SK-N-MC (cell line): ENCODE measurements around the gene MLC1.

Experiments
- DNase-seq: peaks from one replicate; pipeline ENCODE4 v3.0.0-alpha.2; 2011; ENCODE audit warnings: low read depth, low spot score
- H3K27ac ChIP-seq: fragments of 200-600 bp; sonication (generic); 2 replicates; pipeline ENCODE4 v1.5.1; 2016; ENCODE audit warnings: mixed run types
- H3K36me3 ChIP-seq: fragments of 200-600 bp; sonication (generic); 2 replicates; pipeline ENCODE4 v1.6.1; 2017; ENCODE audit warnings: antibody characterized with exemption, low read length, mixed read lengths; ENCODE audit not compliant: insufficient read depth
- H3K4me3 ChIP-seq: fragments of 200-600 bp; sonication (generic); 2 replicates; pipeline ENCODE4 v1.5.1; 2016
- H3K9ac ChIP-seq: fragments of 200-600 bp; sonication (generic); 2 replicates; pipeline ENCODE4 v1.8.0; 2017; ENCODE audit warnings: mixed run types, mixed read lengths; ENCODE audit not compliant: insufficient read length
- H3K9me3 ChIP-seq: fragments of 200-600 bp; sonication (generic); 2 replicates; pipeline ENCODE4 v1.6.1; 2017; ENCODE audit warnings: low read depth, mild to moderate bottlenecking, antibody characterized with exemption, low read length, moderate library complexity, mixed read lengths
- EZH2 ChIP-seq: fragments of 200-600 bp; sonication (generic); IDR thresholded peaks from one replicate; pipeline ENCODE4 v1.6.1; 2017; ENCODE audit warnings: antibody characterized with exemption
- FOXP2 ChIP-seq: optimal IDR thresholded peaks from 2 replicates; pipeline ENCODE3; 2011; ENCODE audit warnings: mild to moderate bottlenecking, moderate library complexity; ENCODE audit not compliant: insufficient read depth; ENCODE audit errors: extremely low read length, control extremely low read depth
- POLR2AphosphoS5 ChIP-seq: IDR thresholded peaks from 2 replicates; pipeline ENCODE4 v1.6.1; 2012; ENCODE audit warnings: mild to moderate bottlenecking, low read depth, low read length, borderline replicate concordance

Gene MLC1

DNA sequence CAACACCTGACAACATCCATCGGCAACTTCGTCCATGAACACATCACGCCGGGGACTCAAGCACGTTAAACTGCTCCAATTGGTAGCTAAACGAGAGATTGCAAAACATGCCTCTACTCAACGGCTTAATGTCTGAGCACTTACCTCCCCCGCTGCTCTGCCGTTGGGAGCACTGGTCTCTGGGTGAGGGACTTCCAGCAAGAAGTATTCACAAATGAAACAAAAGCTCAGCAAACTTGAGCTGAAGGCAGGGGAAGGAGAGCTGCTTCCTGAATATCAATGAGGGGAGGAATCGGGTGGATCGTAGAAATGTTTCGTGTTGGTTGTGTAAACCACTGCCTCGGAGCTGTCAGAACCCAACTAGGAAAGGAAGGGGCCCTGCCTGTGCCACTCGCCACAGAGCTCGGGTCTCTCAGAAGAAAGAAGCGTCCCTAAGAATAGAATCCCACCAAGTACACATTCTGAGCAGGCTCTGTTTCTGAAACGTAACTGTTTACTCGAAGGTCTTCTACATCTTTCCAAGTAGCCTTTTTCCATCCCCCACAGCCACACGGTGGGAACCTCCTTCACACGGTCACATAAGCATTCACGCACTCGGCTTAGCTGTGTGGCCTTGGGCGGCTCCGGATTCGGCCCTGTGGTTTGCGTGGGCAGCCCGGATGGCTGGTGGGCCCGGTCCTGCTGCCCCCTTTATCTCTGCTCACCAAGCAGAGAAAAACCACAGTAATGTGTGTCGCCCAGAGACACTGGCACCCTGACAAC is at the start of gene MLC1:
TSS of gene MLC1 (minus strand) at position 216 of the 762 bp plus-strand sequence. CDS start 524 bp downstream, outside the sequence.
- H3K27ac ChIP-seq = no peak within 1 kb of the TSS
- TF ChIP-seq EZH2 (no peak), POLR2AphosphoS5 (peak; percentile 77), FOXP2 (peak; percentile 48)
- no peak within 1 kb of the TSS for H3K4me3 ChIP-seq
- peak within 1 kb of the TSS; percentile 72 for H3K9ac ChIP-seq
- no peaks in the 10 kb centered on the region for H3K36me3 ChIP-seq
- DNase-seq = peak; percentile 82
- no peaks in the 10 kb centered on the region for H3K9me3 ChIP-seq

DNA sequence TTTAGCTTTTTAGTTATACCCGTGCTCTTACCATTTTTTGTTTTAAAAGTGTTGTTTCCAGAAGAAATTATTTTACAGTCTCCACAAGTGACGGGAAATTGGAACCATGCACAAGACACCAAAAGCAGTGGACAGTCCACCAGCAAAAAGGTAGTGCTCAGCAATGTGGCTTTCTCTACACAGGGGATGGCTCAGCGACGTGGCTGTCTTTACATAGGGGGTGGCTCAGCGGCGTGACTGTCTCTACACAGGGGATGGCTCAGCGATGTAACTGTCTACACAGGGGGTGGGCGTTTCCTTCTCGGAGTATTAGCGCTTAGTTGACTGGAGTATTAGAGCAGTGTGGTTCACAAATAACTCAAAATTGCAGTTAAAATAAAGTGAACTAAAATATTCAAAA is 49.3 kb upstream of the MLC1 start:
- no peak overlapping the region for H3K4me3 ChIP-seq
- H3K9ac ChIP-seq = no peak overlapping the region
- no peaks in the 10 kb centered on the region for H3K36me3 ChIP-seq
- TF ChIP-seq POLR2AphosphoS5 (no peak), FOXP2 (no peak), EZH2 (no peak)
- H3K9me3 ChIP-seq = no peaks in the 10 kb centered on the region
- no peak for DNase-seq
- H3K27ac ChIP-seq = no peak overlapping the region

DNA sequence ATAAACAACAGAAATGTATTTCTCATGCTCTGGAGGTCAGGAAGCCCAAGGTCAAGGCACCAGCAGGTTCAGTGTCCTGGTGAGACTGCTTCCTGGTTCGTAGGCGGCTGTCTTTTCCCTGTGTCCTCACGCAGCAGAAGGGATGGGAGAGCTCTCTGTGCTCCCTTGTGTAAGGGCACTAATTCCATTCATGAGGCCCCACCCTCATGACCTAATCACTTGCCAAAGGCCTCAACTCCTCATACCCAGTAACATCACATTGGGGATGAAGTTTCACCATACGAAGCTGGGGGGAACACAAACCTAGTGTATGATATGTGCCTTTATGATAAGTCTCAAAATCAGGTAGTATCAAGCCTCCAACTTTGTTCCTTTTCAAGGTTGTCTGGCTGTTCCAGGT is 46.7 kb upstream of the MLC1 start:
- DNase-seq = no peak
- H3K4me3 ChIP-seq = no peak overlapping the region
- H3K9ac ChIP-seq = no peak overlapping the region
- H3K27ac ChIP-seq = no peak overlapping the region
- H3K36me3 ChIP-seq = no peaks in the 10 kb centered on the region
- no peaks in the 10 kb centered on the region for H3K9me3 ChIP-seq
- TF ChIP-seq EZH2 = no peak

DNA sequence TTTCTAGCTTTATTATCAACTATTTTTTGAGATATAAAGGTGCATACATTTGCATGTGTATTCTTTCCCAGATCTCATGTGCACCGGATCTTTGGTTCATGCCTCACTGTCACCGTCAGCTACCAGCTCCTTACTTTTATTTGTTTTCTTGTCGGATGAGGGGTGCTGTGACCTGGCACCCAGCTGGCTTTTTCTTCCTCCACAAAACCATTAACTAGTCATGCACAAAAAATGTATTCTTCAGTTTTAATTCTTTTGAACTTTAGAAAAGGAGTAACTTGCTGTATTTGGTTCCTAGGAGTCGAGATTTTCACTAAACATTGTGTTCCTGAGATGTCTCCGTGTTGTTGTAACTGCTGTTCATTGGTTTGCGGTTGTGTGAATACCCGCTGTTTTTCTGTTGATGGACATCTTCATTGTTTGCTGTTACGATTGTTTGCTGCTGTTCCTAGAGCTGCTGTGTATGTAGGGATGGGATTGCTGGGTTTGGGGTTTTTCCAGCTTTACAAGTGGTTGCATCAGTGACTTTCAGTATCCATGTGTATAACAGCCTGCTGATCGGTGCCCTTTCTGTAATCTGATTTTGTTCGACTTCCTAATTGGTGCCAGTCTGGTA is 44.0 kb upstream of the MLC1 start:
- Histone ChIP-seq H3K27ac (0 out of 2 replicates have a peak overlapping the region, but pooled peaks have one; percentile 3), H3K36me3 (no peaks in the 10 kb centered on the region), H3K9me3 (no peaks in the 10 kb centered on the region), H3K9ac (no peak overlapping the region), H3K4me3 (no peak overlapping the region)
- DNase-seq = no peak
- no peak for TF ChIP-seq POLR2AphosphoS5
- TF ChIP-seq FOXP2 = no peak
- TF ChIP-seq EZH2 = no peak

DNA sequence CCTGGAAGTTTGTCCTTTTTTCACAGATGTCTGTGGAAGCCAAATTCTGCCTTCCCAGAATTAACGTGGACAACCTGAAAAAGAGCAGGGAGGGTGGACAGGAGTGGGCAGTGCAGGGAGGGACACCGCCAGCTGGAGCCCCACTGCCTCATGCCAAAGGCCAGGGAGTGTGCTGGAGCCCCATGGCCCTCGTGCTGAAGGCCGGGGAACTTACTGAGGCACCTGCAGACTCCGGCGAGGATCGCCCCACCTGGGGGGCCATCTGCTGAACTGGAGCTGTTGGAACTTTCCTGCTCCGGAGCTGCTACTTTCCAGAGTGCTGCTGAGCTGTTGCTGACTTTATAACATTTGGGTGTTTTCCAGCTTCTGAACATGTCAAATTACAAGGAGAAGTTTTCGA is 39.8 kb upstream of the MLC1 start:
- Histone ChIP-seq H3K27ac (no peak overlapping the region), H3K9me3 (no peaks in the 10 kb centered on the region), H3K4me3 (no peak overlapping the region), H3K9ac (no peak overlapping the region), H3K36me3 (no peaks in the 10 kb centered on the region)
- DNase-seq = no peak
- no peak for TF ChIP-seq FOXP2
- no peak for TF ChIP-seq POLR2AphosphoS5
- TF ChIP-seq EZH2 = no peak

DNA sequence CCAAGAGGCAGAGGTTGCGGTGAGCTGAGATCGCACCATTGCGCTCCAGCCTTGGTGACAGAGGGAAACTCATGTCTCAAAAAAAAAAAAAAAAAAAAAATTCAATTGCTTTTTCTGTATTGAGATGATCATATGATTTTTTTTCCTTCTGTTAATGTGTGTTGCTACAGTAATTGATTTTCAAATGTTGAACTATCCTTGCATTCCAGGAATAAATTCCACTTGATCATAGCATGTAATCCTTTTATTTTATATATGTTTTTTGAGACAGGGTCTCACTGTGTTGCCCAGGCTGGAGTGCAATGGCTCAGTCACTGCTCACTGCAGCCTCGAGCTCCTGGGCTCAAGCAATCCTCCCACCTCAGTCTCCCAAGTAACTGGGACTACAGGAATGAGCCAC is 37.9 kb upstream of the MLC1 start:
- TF ChIP-seq POLR2AphosphoS5 (no peak), FOXP2 (no peak), EZH2 (no peak)
- Histone ChIP-seq H3K9me3 (no peaks in the 10 kb centered on the region), H3K36me3 (no peaks in the 10 kb centered on the region), H3K9ac (no peak overlapping the region), H3K4me3 (no peak overlapping the region), H3K27ac (no peak overlapping the region)
- DNase-seq = no peak

DNA sequence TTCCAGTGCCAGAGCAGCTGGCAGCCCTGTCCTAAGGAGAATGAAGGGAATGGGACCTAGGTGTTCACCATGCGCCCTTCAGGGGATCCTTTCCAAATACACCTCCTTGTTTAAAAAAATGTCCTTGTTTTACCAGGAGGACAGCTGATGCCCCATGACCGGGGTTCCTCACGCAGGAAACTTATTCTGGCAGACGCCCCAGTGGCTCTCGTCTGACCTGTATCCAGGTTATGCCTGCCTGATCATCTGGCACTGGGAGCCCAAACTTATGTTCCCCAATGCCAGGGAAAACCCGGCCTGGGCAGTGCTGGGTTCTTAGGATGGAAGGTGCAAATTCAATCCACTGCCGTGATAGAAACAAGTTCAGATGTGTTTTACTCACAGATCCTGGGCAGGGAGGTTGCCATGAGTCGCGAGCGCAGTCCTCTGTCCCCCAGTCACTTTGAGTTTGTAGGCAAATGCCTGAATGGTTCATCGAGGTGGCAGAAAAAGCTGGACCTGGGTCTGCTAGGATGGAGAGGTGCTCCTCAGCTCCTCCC is 36.0 kb upstream of the MLC1 start:
- Histone ChIP-seq H3K9ac (no peak overlapping the region), H3K27ac (no peak overlapping the region), H3K4me3 (no peak overlapping the region), H3K36me3 (no peaks in the 10 kb centered on the region), H3K9me3 (no peaks in the 10 kb centered on the region)
- TF ChIP-seq POLR2AphosphoS5 (no peak), FOXP2 (no peak), EZH2 (no peak)
- no peak for DNase-seq

DNA sequence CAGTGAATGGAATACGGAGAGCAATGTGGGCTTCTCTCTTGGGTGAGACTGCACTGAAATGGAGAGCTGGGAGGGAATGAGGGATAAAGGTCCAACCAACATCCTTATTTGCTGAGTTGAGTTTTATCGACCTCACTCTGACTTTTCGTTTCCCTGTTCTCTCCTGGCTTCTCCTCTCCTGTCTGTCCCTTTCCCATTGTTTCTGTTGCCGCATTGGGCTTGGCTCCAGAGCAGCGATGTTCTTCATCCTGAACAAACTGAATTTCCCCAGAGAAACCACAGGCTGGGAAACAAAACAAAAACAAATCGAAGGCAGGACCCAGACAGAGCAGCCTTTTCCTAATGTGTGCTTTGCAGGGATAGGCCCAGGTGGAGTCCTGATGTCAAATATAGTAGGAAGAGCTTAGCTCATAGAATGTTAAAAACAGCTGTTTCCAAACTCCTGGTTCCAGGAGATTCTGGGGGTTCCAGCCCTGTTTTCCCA is 34.6 kb upstream of the MLC1 start:
- H3K36me3 ChIP-seq = no peaks in the 10 kb centered on the region
- TF ChIP-seq EZH2 = no peak
- TF ChIP-seq POLR2AphosphoS5 = no peak
- TF ChIP-seq FOXP2 = no peak
- H3K4me3 ChIP-seq = no peak overlapping the region
- DNase-seq = no peak
- H3K9ac ChIP-seq = no peak overlapping the region
- no peak overlapping the region for H3K27ac ChIP-seq
- H3K9me3 ChIP-seq = no peaks in the 10 kb centered on the region

DNA sequence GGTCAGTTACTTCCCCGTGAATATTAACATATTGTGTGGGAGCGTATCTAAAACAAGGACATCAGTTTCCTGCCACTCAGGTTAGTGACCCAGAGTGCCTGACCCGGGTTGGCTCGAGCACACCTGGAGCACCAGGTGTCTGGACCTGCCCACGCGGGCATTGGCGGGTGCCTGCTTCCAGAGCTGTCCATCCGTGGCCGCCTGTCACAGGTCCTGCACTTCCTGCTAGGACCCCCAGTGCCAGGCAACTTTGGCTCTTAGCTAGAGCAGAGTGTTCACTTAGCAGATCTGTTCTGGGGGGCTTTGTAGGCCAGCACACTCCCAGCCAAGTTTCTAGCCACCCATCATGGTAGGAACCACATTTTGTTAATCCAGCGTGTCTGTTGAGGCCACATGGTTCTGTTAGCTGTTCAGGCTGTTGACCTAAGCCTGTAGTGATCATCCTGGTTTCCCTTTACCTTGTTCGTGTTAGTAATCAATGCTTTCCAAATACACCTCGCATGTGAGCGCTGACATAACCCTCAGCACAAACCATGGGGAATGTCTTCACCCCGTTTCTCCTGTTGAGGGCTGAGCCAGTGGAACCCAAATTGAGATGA is 34.0 kb upstream of the MLC1 start:
- TF ChIP-seq EZH2 (no peak), FOXP2 (no peak), POLR2AphosphoS5 (no peak)
- no peak for DNase-seq
- no peaks in the 10 kb centered on the region for H3K9me3 ChIP-seq
- no peak overlapping the region for H3K27ac ChIP-seq
- H3K9ac ChIP-seq = no peak overlapping the region
- no peaks in the 10 kb centered on the region for H3K36me3 ChIP-seq
- H3K4me3 ChIP-seq = no peak overlapping the region
